Smooth muscle cell (in vitro differentiated cells): ENCODE data around the gene DLG1. TPM values are rescaled to one million over a fixed set of nuclear protein-coding genes. Genes with fewer than 3 reads are reported as not detected.

Experiments
- DNase-seq: peaks from one replicate; lab custom pipeline; 2025; ENCODE audit not compliant: unreplicated experiment; lab: John Stamatoyannopoulos, UW
- H2AFZ ChIP-seq: fragments of 200-600 bp; sonication (generic); 2 replicates; pipeline ENCODE4 v1.6.0; 2016; ENCODE audit warnings: antibody characterized with exemption, low read depth, mild to moderate bottlenecking
- H3F3A ChIP-seq: fragments of 200-600 bp; sonication (generic); 2 replicates; pipeline ENCODE4 v1.6.0; 2017; ENCODE audit warnings: antibody characterized with exemption, low read depth
- H3K27ac ChIP-seq: fragments of 200-600 bp; sonication (generic); 2 replicates; pipeline ENCODE4 v1.5.1; 2016; ENCODE audit warnings: low read depth, mild to moderate bottlenecking
- H3K27me3 ChIP-seq: fragments of 200-600 bp; sonication (generic); 2 replicates; pipeline ENCODE4 v1.6.1; 2016; ENCODE audit warnings: low read depth, mild to moderate bottlenecking
- H3K36me3 ChIP-seq: fragments of 200-600 bp; sonication (generic); 2 replicates; pipeline ENCODE4 v1.5.1; 2016; ENCODE audit warnings: low read depth
- H3K4me1 ChIP-seq: fragments of 200-600 bp; sonication (generic); 2 replicates; pipeline ENCODE4 v1.5.1; 2016; ENCODE audit warnings: low read depth
- H3K4me2 ChIP-seq: fragments of 200-600 bp; sonication (generic); 2 replicates; pipeline ENCODE4 v1.6.0; 2016; ENCODE audit warnings: mild to moderate bottlenecking
- H3K4me3 ChIP-seq: fragments of 200-600 bp; sonication (generic); 2 replicates; pipeline ENCODE4 v1.5.1; 2016; ENCODE audit warnings: mild to moderate bottlenecking
- H3K79me2 ChIP-seq: fragments of 200-600 bp; sonication (generic); 2 replicates; pipeline ENCODE4 v1.6.0; 2016; ENCODE audit warnings: low read depth, mild to moderate bottlenecking
- H3K9ac ChIP-seq: fragments of 200-600 bp; sonication (generic); 2 replicates; pipeline ENCODE4 v1.6.0; 2016; ENCODE audit warnings: low read depth
- H3K9me3 ChIP-seq: fragments of 200-600 bp; sonication (generic); replicated peaks from 2 replicates; pipeline ENCODE4 v1.5.1; 2016; ENCODE audit warnings: low read depth
- H4K20me1 ChIP-seq: fragments of 200-600 bp; sonication (generic); 2 replicates; pipeline ENCODE4 v1.6.0; 2016; ENCODE audit warnings: low read depth
- WGBS: methylation state at CpG from one replicate; pipeline ENCODE4 v1.1.7; 2016; ENCODE audit warnings: low lambda C conversion rate; 5-methylcytosine and 5-hydroxymethylcytosine counted together
- polyA plus RNA-seq: library from polyadenylated mRNA; unstranded; fragments of >200 nt; fragmentation: Nextera tagmentation; extraction: Ambion mirVana; gene quantifications from 2 replicates; pipeline ENCODE4 v1.2.1, GENCODE V29; 2016
- total RNA-seq: library from RNA; depleted of rRNA; stranded (reverse); fragments of >200 nt; gene quantifications from 2 replicates; pipeline ENCODE4 v1.2.3, GENCODE V29; 2014
- TF ChIP-seq, protein P1 (sequence below): fragments of 200-600 bp; sonication (generic); IDR thresholded peaks from 2 replicates; pipeline ENCODE4 v1.5.1; 2017; ENCODE audit warnings: borderline replicate concordance, mild to moderate bottlenecking, antibody characterized with exemption; ENCODE audit not compliant: insufficient read depth, poor library complexity, severe bottlenecking

DLG1 gene
- total and polyA plus RNA-seq, 2 experiments from 2014 or later = 23.5 to 69.0 TPM

DNA sequence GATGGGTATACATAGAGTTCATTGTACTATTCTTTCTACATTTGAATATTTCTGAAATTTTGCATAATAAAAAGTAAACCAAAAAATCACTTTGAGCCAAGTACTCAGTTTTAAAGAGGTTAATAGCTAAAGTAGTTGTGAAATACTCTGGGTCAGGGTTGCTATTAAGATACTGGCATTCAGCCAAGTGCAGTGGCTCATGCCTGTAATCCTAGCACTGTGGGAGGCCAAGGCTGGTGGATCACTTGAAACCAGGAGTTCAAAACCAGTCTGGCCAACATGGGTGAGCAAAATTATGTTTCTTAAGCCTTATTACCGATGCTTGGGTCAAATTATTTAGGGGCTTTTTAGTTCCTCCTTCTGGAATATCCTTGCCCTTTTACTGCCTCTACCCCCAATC, 146.8 kb downstream of the DLG1 start:
- TF ChIP-seq, protein P1, sequence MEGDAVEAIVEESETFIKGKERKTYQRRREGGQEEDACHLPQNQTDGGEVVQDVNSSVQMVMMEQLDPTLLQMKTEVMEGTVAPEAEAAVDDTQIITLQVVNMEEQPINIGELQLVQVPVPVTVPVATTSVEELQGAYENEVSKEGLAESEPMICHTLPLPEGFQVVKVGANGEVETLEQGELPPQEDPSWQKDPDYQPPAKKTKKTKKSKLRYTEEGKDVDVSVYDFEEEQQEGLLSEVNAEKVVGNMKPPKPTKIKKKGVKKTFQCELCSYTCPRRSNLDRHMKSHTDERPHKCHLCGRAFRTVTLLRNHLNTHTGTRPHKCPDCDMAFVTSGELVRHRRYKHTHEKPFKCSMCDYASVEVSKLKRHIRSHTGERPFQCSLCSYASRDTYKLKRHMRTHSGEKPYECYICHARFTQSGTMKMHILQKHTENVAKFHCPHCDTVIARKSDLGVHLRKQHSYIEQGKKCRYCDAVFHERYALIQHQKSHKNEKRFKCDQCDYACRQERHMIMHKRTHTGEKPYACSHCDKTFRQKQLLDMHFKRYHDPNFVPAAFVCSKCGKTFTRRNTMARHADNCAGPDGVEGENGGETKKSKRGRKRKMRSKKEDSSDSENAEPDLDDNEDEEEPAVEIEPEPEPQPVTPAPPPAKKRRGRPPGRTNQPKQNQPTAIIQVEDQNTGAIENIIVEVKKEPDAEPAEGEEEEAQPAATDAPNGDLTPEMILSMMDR = no peak
- WGBS = 43% methylated on average over 1 of the region's 1 CpG
- no peak overlapping the region for H3K27ac ChIP-seq

DNA sequence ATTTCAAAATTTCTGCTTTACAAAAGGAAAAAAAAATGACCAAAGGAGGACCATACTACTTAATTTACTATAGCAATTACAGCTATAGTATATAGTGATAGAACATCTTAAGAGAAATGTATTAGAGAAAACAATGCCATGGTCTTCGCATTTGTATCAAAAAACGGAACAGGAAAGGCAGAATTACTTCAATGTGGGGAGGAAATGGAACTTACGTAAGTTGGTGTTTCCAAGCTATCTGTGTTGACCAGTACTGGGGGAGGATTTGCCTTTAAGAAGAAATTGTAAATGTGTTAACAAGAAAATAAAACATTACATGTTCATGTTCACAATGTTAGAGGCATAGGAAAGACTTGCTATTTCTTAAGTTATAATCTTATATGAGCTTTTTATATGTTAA, 148.9 kb downstream of the DLG1 start:
- 90% methylated on average over 3 of the region's 3 CpGs for WGBS
- no peak for DNase-seq
- Histone ChIP-seq H2AFZ (no peak overlapping the region), H3F3A (no peaks in the 10 kb centered on the region), H3K27me3 (no peaks in the 10 kb centered on the region), H4K20me1 (peaks cover 46% of the 10 kb centered on the region), H3K4me2 (no peak overlapping the region), H3K4me3 (no peak overlapping the region), H3K9ac (no peak overlapping the region), H3K36me3 (no peaks in the 10 kb centered on the region), H3K27ac (no peak overlapping the region), H3K4me1 (no peaks in the 10 kb centered on the region), H3K79me2 (peaks cover 80% of the 10 kb centered on the region), H3K9me3 (no peaks in the 10 kb centered on the region)
- TF ChIP-seq, protein P1 = no peak

More for the DNA sequence above, 146.8 kb downstream of the DLG1 start:
- H2AFZ ChIP-seq = no peak overlapping the region
- H3K36me3 ChIP-seq = peaks cover 11% of the 10 kb centered on the region
- no peak overlapping the region for H3K4me3 ChIP-seq
- H3K4me1 ChIP-seq = no peaks in the 10 kb centered on the region
- H3K9me3 ChIP-seq = peaks cover 3% of the 10 kb centered on the region
- no peaks in the 10 kb centered on the region for H3K27me3 ChIP-seq
- H3K4me2 ChIP-seq = no peak overlapping the region
- no peak overlapping the region for H3K9ac ChIP-seq
- H3F3A ChIP-seq = no peaks in the 10 kb centered on the region
- no peak for DNase-seq
- H3K79me2 ChIP-seq = peaks cover 87% of the 10 kb centered on the region
- H4K20me1 ChIP-seq = peaks cover 40% of the 10 kb centered on the region

DNA sequence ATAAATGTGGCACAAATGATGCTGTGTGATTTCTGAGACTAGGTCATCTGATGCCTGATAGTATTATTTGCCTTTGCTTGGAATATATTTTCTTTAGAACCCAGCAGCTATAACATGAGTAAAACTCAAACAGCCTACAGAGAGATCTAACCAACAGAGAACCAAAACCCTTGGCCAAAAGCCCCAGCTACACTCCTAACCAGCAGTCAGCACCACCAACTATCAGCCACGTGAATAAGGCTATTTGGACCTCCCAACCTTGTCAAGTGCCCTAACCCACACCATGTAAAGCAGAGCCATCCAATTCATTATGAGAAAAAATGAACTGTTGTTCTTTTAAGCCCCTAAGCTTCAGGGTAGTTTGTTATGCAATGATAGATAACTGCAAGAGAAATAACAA, 154.2 kb downstream of the DLG1 start:
- TF ChIP-seq, protein P1 = no peak
- no peaks in the 10 kb centered on the region for H3F3A ChIP-seq
- no peaks in the 10 kb centered on the region for H3K27me3 ChIP-seq
- no peak for DNase-seq
- H3K4me2 ChIP-seq = no peak overlapping the region
- no peak overlapping the region for H2AFZ ChIP-seq
- peaks cover 3% of the 10 kb centered on the region for H3K36me3 ChIP-seq
- no peak overlapping the region for H3K9ac ChIP-seq
- H3K27ac ChIP-seq = no peak overlapping the region
- H3K4me3 ChIP-seq = no peak overlapping the region
- peaks cover 20% of the 10 kb centered on the region for H4K20me1 ChIP-seq
- H3K9me3 ChIP-seq = no peaks in the 10 kb centered on the region
- peaks cover 33% of the 10 kb centered on the region for H3K79me2 ChIP-seq
- H3K4me1 ChIP-seq = no peaks in the 10 kb centered on the region
- 83% methylated on average over 1 of the region's 1 CpG for WGBS

DNA sequence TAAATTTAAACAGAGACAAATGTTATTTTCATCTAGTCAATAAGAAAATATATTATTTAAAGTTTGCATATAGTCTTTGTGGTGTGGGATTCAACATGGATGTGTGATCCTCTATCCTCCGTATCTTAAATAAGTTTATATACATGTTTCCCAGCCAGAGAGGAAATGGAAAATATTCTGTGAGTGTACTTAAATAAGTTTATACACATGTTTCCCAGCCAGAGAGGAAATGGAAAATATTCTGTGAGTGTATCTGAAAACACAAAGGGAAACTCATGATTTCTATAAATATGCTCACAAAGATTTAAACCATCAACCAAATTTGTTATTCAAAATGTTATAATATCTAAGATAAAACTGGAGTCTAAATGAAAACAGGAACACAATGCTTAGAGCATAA, 158.8 kb downstream of the DLG1 start:
- 98% methylated on average over 1 of the region's 1 CpG for WGBS
- Histone ChIP-seq H3K27ac (no peak overlapping the region), H3K36me3 (peaks cover 31% of the 10 kb centered on the region), H3K27me3 (no peaks in the 10 kb centered on the region), H3K4me2 (no peak overlapping the region), H2AFZ (no peak overlapping the region), H4K20me1 (peaks cover 9% of the 10 kb centered on the region), H3K4me3 (no peak overlapping the region), H3F3A (no peaks in the 10 kb centered on the region), H3K9me3 (peaks cover 6% of the 10 kb centered on the region), H3K9ac (no peak overlapping the region), H3K4me1 (no peaks in the 10 kb centered on the region), H3K79me2 (peaks cover 8% of the 10 kb centered on the region)
- DNase-seq = no peak
- TF ChIP-seq, protein P1 = no peak
